ES-I3 (cell line): ENCODE results near the gene PLEKHA7.
"Not testable (repeated sequence)": the region's sequence is repeated elsewhere in the genome, so short reads cannot be mapped to it uniquely, and the experiment has no call there.

Source experiments
- H3K36me3 ChIP-seq: 2 replicates; pipeline ENCODE4 v1.6.1; 2013; ENCODE audit warnings: mild to moderate bottlenecking, low read length, control low read depth, moderate library complexity; ENCODE audit not compliant: insufficient read depth
- H3K4me1 ChIP-seq: 2 replicates; pipeline ENCODE4 v1.6.1; 2013; ENCODE audit warnings: mild to moderate bottlenecking, control low read depth, low read length; ENCODE audit not compliant: insufficient read depth
- H3K9ac ChIP-seq: 2 replicates; pipeline ENCODE4 v1.6.1; 2013; ENCODE audit warnings: low read depth, mild to moderate bottlenecking, low read length, moderate library complexity
- H3K9me3 ChIP-seq: 2 replicates; pipeline ENCODE4 v1.6.1; 2013; ENCODE audit warnings: mild to moderate bottlenecking, low read length, moderate library complexity; ENCODE audit not compliant: control insufficient read depth, insufficient read depth

Gene PLEKHA7

GRCh38 chr11:16976379-16976778 lies 37.8 kb downstream of the PLEKHA7 start:
- H3K36me3 ChIP-seq: no peaks in the 10 kb centered on the region
- peaks cover 11% of the 10 kb centered on the region; the same call in 1 of the 2 replicates for H3K4me1 ChIP-seq
- no peak overlapping the region for H3K9ac ChIP-seq
- no peaks in the 10 kb centered on the region for H3K9me3 ChIP-seq

GRCh38 chr11:16975906-16976305 lies 38.3 kb downstream of the PLEKHA7 start:
- H3K9me3 ChIP-seq: no peaks in the 10 kb centered on the region
- H3K9ac ChIP-seq: no peak overlapping the region
- peaks cover 6% of the 10 kb centered on the region; the same call in 1 of the 2 replicates for H3K4me1 ChIP-seq
- H3K36me3 ChIP-seq: no peaks in the 10 kb centered on the region

- Histone ChIP-seq H3K36me3 (no peaks in the 10 kb centered on the region), H3K4me1 (no peaks in the 10 kb centered on the region), H3K9me3 (no peaks in the 10 kb centered on the region), H3K9ac (no peak overlapping the region)
These were observed 40.8 kb downstream of the PLEKHA7 start for GRCh38 chr11:16973338-16973964.

GRCh38 chr11:16969010-16969999 lies 44.9 kb downstream of the PLEKHA7 start:
- no peaks in the 10 kb centered on the region for H3K4me1 ChIP-seq
- no peaks in the 10 kb centered on the region for H3K9me3 ChIP-seq
- H3K9ac ChIP-seq: no peak overlapping the region
- no peaks in the 10 kb centered on the region for H3K36me3 ChIP-seq

- Histone ChIP-seq H3K9me3 (no peaks in the 10 kb centered on the region), H3K36me3 (no peaks in the 10 kb centered on the region), H3K9ac (no peak overlapping the region), H3K4me1 (no peaks in the 10 kb centered on the region)
These were observed 46.0 kb downstream of the PLEKHA7 start for GRCh38 chr11:16968196-16968595.

- H3K4me1 ChIP-seq: no peaks in the 10 kb centered on the region
- H3K9ac ChIP-seq: no peak overlapping the region
- H3K36me3 ChIP-seq: no peaks in the 10 kb centered on the region
- H3K9me3 ChIP-seq: no peaks in the 10 kb centered on the region
These were observed 47.1 kb downstream of the PLEKHA7 start for GRCh38 chr11:16966930-16967671.

GRCh38 chr11:16964501-16964900 lies 49.7 kb downstream of the PLEKHA7 start:
- Histone ChIP-seq H3K4me1 (no peaks in the 10 kb centered on the region), H3K9me3 (no peaks in the 10 kb centered on the region), H3K9ac (no peak overlapping the region), H3K36me3 (no peaks in the 10 kb centered on the region)

- no peaks in the 10 kb centered on the region for H3K36me3 ChIP-seq
- no peaks in the 10 kb centered on the region for H3K9me3 ChIP-seq
- no peak overlapping the region for H3K9ac ChIP-seq
- H3K4me1 ChIP-seq: peaks cover 2% of the 10 kb centered on the region; the same call in 1 of the 2 replicates
These were observed 50.8 kb downstream of the PLEKHA7 start for GRCh38 chr11:16963316-16963876.

- not testable (repeated sequence) for H3K9me3 ChIP-seq, H3K9ac ChIP-seq, H3K36me3 ChIP-seq, H3K4me1 ChIP-seq
These were observed 51.6 kb downstream of the PLEKHA7 start for GRCh38 chr11:16962589-16962988.

GRCh38 chr11:16962146-16962545 lies 52.1 kb downstream of the PLEKHA7 start:
- H3K36me3 ChIP-seq: no peaks in the 10 kb centered on the region
- H3K9ac ChIP-seq: no peak overlapping the region
- H3K9me3 ChIP-seq: no peaks in the 10 kb centered on the region
- peaks cover 6% of the 10 kb centered on the region; the same call in 1 of the 2 replicates for H3K4me1 ChIP-seq

GRCh38 chr11:16960250-16960649 lies 54.0 kb downstream of the PLEKHA7 start:
- Histone ChIP-seq H3K9me3 (no peaks in the 10 kb centered on the region), H3K36me3 (no peaks in the 10 kb centered on the region), H3K9ac (no peak overlapping the region), H3K4me1 (peaks cover 16% of the 10 kb centered on the region)

GRCh38 chr11:16959602-16960001 lies 54.6 kb downstream of the PLEKHA7 start:
- Histone ChIP-seq H3K36me3 (no peaks in the 10 kb centered on the region), H3K9ac (no peak overlapping the region), H3K4me1 (peaks cover 16% of the 10 kb centered on the region), H3K9me3 (no peaks in the 10 kb centered on the region)

GRCh38 chr11:16958833-16959232 lies 55.4 kb downstream of the PLEKHA7 start:
- Histone ChIP-seq H3K36me3 (no peaks in the 10 kb centered on the region), H3K9ac (no peak overlapping the region), H3K4me1 (peaks cover 16% of the 10 kb centered on the region), H3K9me3 (no peaks in the 10 kb centered on the region)

GRCh38 chr11:16956538-16957153 lies 57.6 kb downstream of the PLEKHA7 start:
- no peaks in the 10 kb centered on the region for H3K36me3 ChIP-seq
- H3K4me1 ChIP-seq: peaks cover 16% of the 10 kb centered on the region

More at GRCh38 chr11:16956538-16957153, 57.6 kb downstream of the PLEKHA7 start:
- Histone ChIP-seq H3K9me3 (no peaks in the 10 kb centered on the region), H3K9ac (no peak overlapping the region)
